IMR-90 (cell line): ENCODE results near the gene BTBD2. TPM values are rescaled to one million over a fixed set of nuclear protein-coding genes. Genes with fewer than 3 reads are reported as not detected.
A peak's percentile ranks its signal among the peaks of the same experiment; 100 is the strongest.

Experiments
- ATAC-seq: fragments of 200-7000 bp; cut with Tn5 transposase; 2 replicates; pipeline ENCODE4 v1.9.1; 2020; ENCODE audit warnings: low read depth, mild to moderate bottlenecking, moderate library complexity
- BruUV-seq: library from RNA; stranded (reverse); fragments of 400-500 nt; replicated peaks from 2 replicates; lab custom pipeline; 2021; lab: Mats Ljungman, UMichigan
- CTCF ChIA-PET: fragments of 300-600 bp; formaldehyde crosslinking; extraction: SDS; loops from one replicate; lab custom pipeline; 2021; ENCODE audit warnings: antibody characterized with exemption; lab: Yijun Ruan, JAX
- POLR2A ChIA-PET: fragments of 300-600 bp; sonication (Branson Sonifier 250); formaldehyde crosslinking; loops from one replicate; lab custom pipeline; 2022; ENCODE audit warnings: antibody characterized with exemption; ENCODE audit not compliant: unreplicated experiment; lab: Charles Lee
- DNase-seq: peaks from one replicate; pipeline ENCODE4 v3.0.0; 2013
- H2AFZ ChIP-seq: replicated peaks from 2 replicates; pipeline ENCODE3; 2013; ENCODE audit warnings: low read length, mild to moderate bottlenecking; ENCODE audit not compliant: poor library complexity
- H2AK5ac ChIP-seq: 2 replicates; pipeline ENCODE4 v1.6.1; 2013; ENCODE audit warnings: low read depth, low read length, inconsistent platforms
- H2AK9ac ChIP-seq: replicated peaks from 2 replicates; pipeline ENCODE3; 2013; ENCODE audit warnings: mild to moderate bottlenecking, low read depth, low read length, moderate library complexity; ENCODE audit not compliant: poor library complexity
- H2BK120ac ChIP-seq: 2 replicates; pipeline ENCODE4 v1.6.1; 2013; ENCODE audit warnings: low read depth, low read length, inconsistent platforms
- H2BK15ac ChIP-seq: 3 replicates; pipeline ENCODE4 v1.6.1; 2013; ENCODE audit warnings: low read depth, low read length, inconsistent platforms
- H2BK20ac ChIP-seq: 2 replicates; pipeline ENCODE4 v1.6.1; 2013; ENCODE audit warnings: low read depth, mild to moderate bottlenecking, inconsistent platforms, low read length, moderate library complexity
- H2BK5ac ChIP-seq: 2 replicates; pipeline ENCODE4 v1.6.1; 2013; ENCODE audit warnings: mild to moderate bottlenecking, low read depth, low read length, inconsistent platforms; ENCODE audit not compliant: poor library complexity, severe bottlenecking
- H3K14ac ChIP-seq: replicated peaks from 2 replicates; pipeline ENCODE4 v1.6.1; 2013; ENCODE audit warnings: low read depth, low read length, inconsistent platforms
- H3K18ac ChIP-seq: 2 replicates; pipeline ENCODE4 v1.6.1; 2013; ENCODE audit warnings: low read depth, low read length, control low read depth
- H3K23ac ChIP-seq: 2 replicates; pipeline ENCODE4 v1.6.1; 2013; ENCODE audit warnings: low read depth, low read length, inconsistent platforms
- H3K27ac ChIP-seq: 2 replicates; pipeline ENCODE4 v1.5.1; 2013; ENCODE audit warnings: mild to moderate bottlenecking, control low read depth, low read length; ENCODE audit not compliant: insufficient read depth
- H3K27me3 ChIP-seq: 2 replicates; pipeline ENCODE4 v1.6.1; 2013; ENCODE audit warnings: low read length; ENCODE audit not compliant: control insufficient read depth, insufficient read depth
- H3K36me3 ChIP-seq: 2 replicates; pipeline ENCODE4 v1.6.1; 2013; ENCODE audit warnings: low read length, mixed read lengths; ENCODE audit not compliant: control insufficient read depth, insufficient read depth
- H3K4ac ChIP-seq: 2 replicates; pipeline ENCODE4 v1.6.1; 2013; ENCODE audit warnings: low read depth, low read length, inconsistent platforms
- H3K4me1 ChIP-seq: 2 replicates; pipeline ENCODE4 v1.6.1; 2013; ENCODE audit warnings: low read length, mixed read lengths; ENCODE audit not compliant: control insufficient read depth, insufficient read depth
- H3K4me2 ChIP-seq: 2 replicates; pipeline ENCODE4 v1.6.1; 2013; ENCODE audit warnings: low read depth, mild to moderate bottlenecking, control low read depth, low read length, moderate library complexity
- H3K4me3 ChIP-seq: 2 replicates; pipeline ENCODE4 v1.5.1; 2013; ENCODE audit warnings: low read depth, mild to moderate bottlenecking, control low read depth, low read length, moderate library complexity; ENCODE audit not compliant: insufficient read depth
- H3K56ac ChIP-seq: 2 replicates; pipeline ENCODE4 v1.6.1; 2013; ENCODE audit warnings: low read length, inconsistent platforms; ENCODE audit not compliant: insufficient read depth; ENCODE audit errors: extremely low read depth
- H3K79me1 ChIP-seq, 2 experiments: 2 replicates each; pipeline ENCODE4 v1.6.1; 2013; ENCODE audit warnings: low read length in 2 of 2, inconsistent platforms in 1 of 2, low read depth in 1 of 2
- H3K9ac ChIP-seq: 2 replicates; pipeline ENCODE4 v1.6.1; 2013; ENCODE audit warnings: low read depth, low read length, control low read depth
- H3K9me1 ChIP-seq: 2 replicates; pipeline ENCODE4 v1.6.1; 2013; ENCODE audit warnings: low read length, inconsistent platforms; ENCODE audit not compliant: insufficient read depth
- H3K9me3 ChIP-seq: 2 replicates; pipeline ENCODE4 v1.6.1; 2013; ENCODE audit warnings: low read length; ENCODE audit not compliant: control insufficient read depth, insufficient read depth
- H4K20me1 ChIP-seq: 2 replicates; pipeline ENCODE4 v1.6.1; 2013; ENCODE audit warnings: low read length, inconsistent platforms; ENCODE audit not compliant: insufficient read depth
- H4K5ac ChIP-seq: 2 replicates; pipeline ENCODE4 v1.6.1; 2013; ENCODE audit warnings: mild to moderate bottlenecking, low read depth, low read length, control low read depth
- H4K8ac ChIP-seq, 2 experiments: 2 replicates each; pipeline ENCODE4 v1.6.1; 2013; ENCODE audit warnings: low read depth in 2 of 2, low read length in 2 of 2, control low read depth in 1 of 2, inconsistent platforms in 1 of 2
- H4K91ac ChIP-seq: 2 replicates; pipeline ENCODE4 v1.6.1; 2013; ENCODE audit warnings: low read depth, low read length, inconsistent platforms; ENCODE audit not compliant: insufficient read depth
- BHLHE40 ChIP-seq: fragments of 150-350 bp; IDR thresholded peaks from 2 replicates; pipeline ENCODE4 v1.6.1; 2016; ENCODE audit warnings: mild to moderate bottlenecking, low read depth, low read length
- CEBPB ChIP-seq: IDR thresholded peaks from 2 replicates; pipeline ENCODE4 v1.6.1; 2012; ENCODE audit warnings: low read depth, low read length, improper control_type of control experiment
- ELK1 ChIP-seq: fragments of 150-350 bp; IDR thresholded peaks from 2 replicates; pipeline ENCODE4 v1.6.1; 2016; ENCODE audit warnings: low read depth, mild to moderate bottlenecking, low read length, moderate library complexity, borderline replicate concordance
- WGBS, 2 experiments: methylation state at CpG; one replicate each; pipeline versions ENCODE4 v1.1.5 to v1.1.7; 2013; ENCODE audit warnings: missing lambda C conversion rate in 2 of 2; ENCODE audit not compliant: insufficient read length in 1 of 2; ENCODE audit errors: extremely low coverage in 2 of 2; 5-methylcytosine and 5-hydroxymethylcytosine counted together
- dilution Hi-C: fragments of 300-500 bp; cut with HindIII; formaldehyde crosslinking; loops from one replicate; pipeline ENCODE4 v1.14.3; 2018; ENCODE audit warnings: low sequenced_read_pairs; ENCODE audit not compliant: unreplicated experiment
- in situ Hi-C: fragments of 300-500 bp; cut with MboI; formaldehyde crosslinking; loops from 3 replicates; pipeline ENCODE4 v1.14.3; 2019; ENCODE audit warnings: low sequenced_read_pairs, inconsistent platforms, mixed read lengths
- intact Hi-C: fragments of 100-400 bp; cut with micrococcal nuclease; formaldehyde crosslinking; loops from 2 replicates; pipeline ENCODE4 v1.10.0; 2022
- polyA plus RNA-seq, 3 experiments: library from polyadenylated mRNA; depleted of rRNA; stranded (reverse); fragments of >200 nt; gene quantifications; 2 replicates each; pipeline ENCODE4 v1.2.3, GENCODE V29; 2012; ENCODE audit warnings: low replicate concordance in 1 of 3
- total RNA-seq: library from RNA; depleted of rRNA; stranded (reverse); fragments of >200 nt; gene quantifications from 2 replicates; pipeline ENCODE4 v1.2.3, GENCODE V29; 2012
- TF ChIP-seq, protein P1 (sequence below): conservative IDR thresholded peaks from 2 replicates; pipeline ENCODE4 v1.5.1; 2012; ENCODE audit warnings: mild to moderate bottlenecking, low read depth, low read length, improper control_type of control experiment

BTBD2 gene
- total and polyA plus RNA-seq, 2 of the 4 experiments (the other 2 are of a cell fraction), result 24.4 to 65.7 TPM

DNA sequence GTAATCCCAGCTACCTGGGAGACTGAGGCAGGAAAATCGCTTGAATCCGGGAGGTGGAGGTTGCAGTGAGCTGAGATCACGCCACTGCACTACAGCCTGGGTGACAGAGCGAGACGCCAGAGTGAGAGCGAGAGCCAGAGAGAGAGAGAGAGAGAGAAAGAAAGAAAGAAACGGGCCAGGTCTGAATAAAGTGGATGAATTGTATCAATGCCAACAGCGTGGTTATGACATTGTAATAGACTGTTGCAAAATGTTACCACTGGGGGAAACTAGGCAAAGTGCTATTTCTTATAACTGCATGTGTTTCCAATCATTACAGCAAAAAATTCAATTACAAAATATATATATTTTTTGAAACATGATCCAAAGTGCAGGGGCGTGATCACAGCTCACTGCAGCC lies 11.8 kb upstream of the BTBD2 start:
- peak; percentile 37; the same call in 1 of the 2 replicates for ATAC-seq
- Histone ChIP-seq H2AFZ (no peak overlapping the region), H3K14ac (no peak overlapping the region), H3K79me1 (no peaks in the 10 kb centered on the region), H4K20me1 (no peaks in the 10 kb centered on the region), H3K36me3 (no peaks in the 10 kb centered on the region), H2BK20ac (no peak overlapping the region), H3K9me3 (peaks cover 3% of the 10 kb centered on the region), H3K4me1 (peaks cover 6% of the 10 kb centered on the region), H2AK5ac (no peak overlapping the region), H3K27me3 (no peaks in the 10 kb centered on the region), H3K4ac (no peak overlapping the region), H3K27ac (no peak overlapping the region), H2AK9ac (no peak overlapping the region), H2BK5ac (no peak overlapping the region), H4K5ac (no peak overlapping the region), H2BK15ac (no peak overlapping the region), H3K18ac (no peak overlapping the region), H3K9me1 (no peaks in the 10 kb centered on the region), H3K56ac (no peak overlapping the region), H2BK120ac (no peak overlapping the region), H3K9ac (no peak overlapping the region), H3K4me3 (no peak overlapping the region), H3K23ac (no peak overlapping the region), H4K8ac (no peak overlapping the region), H4K91ac (no peak overlapping the region), H3K4me2 (no peak overlapping the region)
- CTCF ChIA-PET, result no interaction called here
- dilution Hi-C loops (no loop called here), in situ Hi-C loops (no loop called here), intact Hi-C loops (no loop called here)
- BruUV-seq, result no TSS peak
- POLR2A ChIA-PET, result no interaction called here
- DNase-seq, result peak; percentile 69
- TF ChIP-seq, protein P1, sequence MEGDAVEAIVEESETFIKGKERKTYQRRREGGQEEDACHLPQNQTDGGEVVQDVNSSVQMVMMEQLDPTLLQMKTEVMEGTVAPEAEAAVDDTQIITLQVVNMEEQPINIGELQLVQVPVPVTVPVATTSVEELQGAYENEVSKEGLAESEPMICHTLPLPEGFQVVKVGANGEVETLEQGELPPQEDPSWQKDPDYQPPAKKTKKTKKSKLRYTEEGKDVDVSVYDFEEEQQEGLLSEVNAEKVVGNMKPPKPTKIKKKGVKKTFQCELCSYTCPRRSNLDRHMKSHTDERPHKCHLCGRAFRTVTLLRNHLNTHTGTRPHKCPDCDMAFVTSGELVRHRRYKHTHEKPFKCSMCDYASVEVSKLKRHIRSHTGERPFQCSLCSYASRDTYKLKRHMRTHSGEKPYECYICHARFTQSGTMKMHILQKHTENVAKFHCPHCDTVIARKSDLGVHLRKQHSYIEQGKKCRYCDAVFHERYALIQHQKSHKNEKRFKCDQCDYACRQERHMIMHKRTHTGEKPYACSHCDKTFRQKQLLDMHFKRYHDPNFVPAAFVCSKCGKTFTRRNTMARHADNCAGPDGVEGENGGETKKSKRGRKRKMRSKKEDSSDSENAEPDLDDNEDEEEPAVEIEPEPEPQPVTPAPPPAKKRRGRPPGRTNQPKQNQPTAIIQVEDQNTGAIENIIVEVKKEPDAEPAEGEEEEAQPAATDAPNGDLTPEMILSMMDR, result 0 out of 2 replicates have a peak, but pooled peaks have one; percentile 3
- TF ChIP-seq BHLHE40 (no peak), CEBPB (peak; percentile 87), ELK1 (no peak)
- WGBS, 2 experiments, result 83% methylated on average over 3 of the region's 9 CpGs; no CpG with 5 or more reads in 1 of the 2 experiments
